GM23248 (cell line): Measurements from ENCODE around the gene MEI1.

Source experiments
- EZH2 ChIP-seq: fragments of 200-600 bp; sonication (generic); IDR thresholded peaks from 2 replicates; pipeline ENCODE4 v1.6.1; 2018; ENCODE audit warnings: antibody characterized with exemption, mild to moderate bottlenecking; ENCODE audit not compliant: insufficient read depth, poor library complexity, severe bottlenecking
- EZH2phosphoT487 ChIP-seq: fragments of 200-600 bp; sonication (generic); IDR thresholded peaks from 2 replicates; pipeline ENCODE4 v1.6.1; 2018; ENCODE audit warnings: antibody characterized with exemption, moderate library complexity, mild to moderate bottlenecking, low read depth; ENCODE audit not compliant: insufficient read depth

GRCh38 chr22:41836551-41836950 is 137.2 kb downstream of the MEI1 start:
- TF ChIP-seq EZH2 (no peak), EZH2phosphoT487 (no peak)
